SK-N-SH (cell line): Measurements from ENCODE around the gene FLACC1. TPM values are rescaled to one million over a fixed set of nuclear protein-coding genes. Genes with fewer than 3 reads are reported as not detected.

ENCODE experiments used
- CTCF ChIA-PET: fragments of 300-600, 350-600 bp; formaldehyde crosslinking; extraction: SDS; loops from one replicate; lab custom pipeline; 2021; lab: Yijun Ruan, JAX
- POLR2A ChIA-PET: fragments of 350-600 bp; sonication (Branson Sonifier 250); formaldehyde crosslinking; extraction: SDS; loops from one replicate; lab custom pipeline; 2020; ENCODE audit warnings: antibody characterized with exemption, inconsistent platforms; lab: Yijun Ruan, JAX
- DNase-seq: peaks from one replicate; pipeline ENCODE4 v3.0.0; 2012
- H2AFZ ChIP-seq: fragments of 200-600 bp; sonication (generic); 2 replicates; pipeline ENCODE4 v1.8.1; 2016; ENCODE audit warnings: antibody characterized with exemption, mild to moderate bottlenecking, low read depth
- H3F3A ChIP-seq: fragments of 200-600 bp; sonication (generic); replicated peaks from 2 replicates; pipeline ENCODE3; 2016; ENCODE audit warnings: antibody characterized with exemption, mild to moderate bottlenecking; ENCODE audit not compliant: insufficient read depth
- H3K27ac ChIP-seq, 2 experiments: fragments of 200-500 bp in 1 of 2; fragments of 200-600 bp in 1 of 2; sonication (Bioruptor generic) in 1 of 2; sonication (generic), shearing (Covaris generic) in 1 of 2; 2 replicates each; pipeline versions ENCODE4 v1.5.1 to v1.6.1; 2014 to 2016; ENCODE audit warnings: low read depth in 2 of 2, inconsistent platforms in 1 of 2, low read length in 1 of 2, mild to moderate bottlenecking in 1 of 2, mixed read lengths in 1 of 2
- H3K27me3 ChIP-seq: fragments of 200-600 bp; sonication (generic), shearing (Covaris generic); 2 replicates; pipeline ENCODE4 v1.6.1; 2016; ENCODE audit warnings: mixed run types; ENCODE audit not compliant: insufficient read depth
- H3K36me3 ChIP-seq, 2 experiments: fragments of 200-500 bp in 1 of 2; fragments of 200-600 bp in 1 of 2; sonication (Bioruptor generic) in 1 of 2; sonication (generic) in 1 of 2; replicated peaks in 1 of 2; 2 replicates each; pipeline versions ENCODE3 to v1.5.1; 2014 to 2016; ENCODE audit warnings: low read length in 1 of 2, mild to moderate bottlenecking in 1 of 2; ENCODE audit not compliant: insufficient read depth in 2 of 2, control insufficient read depth in 1 of 2
- H3K4me1 ChIP-seq, 2 experiments: fragments of 200-500 bp in 1 of 2; fragments of 200-600 bp in 1 of 2; sonication (Bioruptor generic) in 1 of 2; sonication (generic), shearing (Covaris generic) in 1 of 2; 2 replicates each; pipeline versions ENCODE4 v1.5.1 to v1.6.1; 2014 to 2016; ENCODE audit warnings: low read depth in 1 of 2, low read length in 1 of 2, mixed run types in 1 of 2; ENCODE audit not compliant: insufficient read depth in 2 of 2, control insufficient read depth in 1 of 2
- H3K4me2 ChIP-seq: fragments of 200-600 bp; sonication (generic), shearing (Covaris generic); 2 replicates; pipeline ENCODE4 v1.6.1; 2017; ENCODE audit warnings: mixed run types
- H3K4me3 ChIP-seq, 2 experiments: fragments of 200-500 bp in 1 of 2; fragments of 200-600 bp in 1 of 2; sonication (Bioruptor generic) in 1 of 2; sonication (generic), shearing (Covaris generic) in 1 of 2; 2 replicates each; pipeline versions ENCODE4 v1.5.1 to v1.8.1; 2014 to 2016; ENCODE audit warnings: low read depth in 2 of 2, inconsistent platforms in 1 of 2, low read length in 1 of 2, mild to moderate bottlenecking in 1 of 2, mixed read lengths in 1 of 2, moderate library complexity in 1 of 2
- H3K79me2 ChIP-seq: fragments of 200-600 bp; sonication (generic); 2 replicates; pipeline ENCODE4 v1.8.1; 2017; ENCODE audit warnings: mild to moderate bottlenecking; ENCODE audit not compliant: insufficient read depth
- H3K9ac ChIP-seq: fragments of 200-600 bp; sonication (generic); 2 replicates; pipeline ENCODE4 v1.6.1; 2017; ENCODE audit warnings: mixed run types
- H3K9me2 ChIP-seq: fragments of 200-600 bp; sonication (generic); 2 replicates; pipeline ENCODE4 v1.6.1; 2017; ENCODE audit warnings: mixed run types
- H3K9me3 ChIP-seq: fragments of 200-600 bp; sonication (generic); 2 replicates; pipeline ENCODE4 v1.6.1; 2017; ENCODE audit warnings: mixed run types, mild to moderate bottlenecking, moderate library complexity
- H4K20me1 ChIP-seq: fragments of 200-600 bp; sonication (generic); 2 replicates; pipeline ENCODE4 v1.6.1; 2017; ENCODE audit warnings: mild to moderate bottlenecking, mixed run types; ENCODE audit not compliant: insufficient read depth
- EP300 ChIP-seq, 2 experiments: IDR thresholded peaks; 2 replicates each; pipeline versions ENCODE4 v1.4.0 to v1.6.1; 2012; ENCODE audit warnings: borderline replicate concordance in 1 of 2, low read depth in 1 of 2, low read length in 1 of 2
- FOSL2 ChIP-seq: IDR thresholded peaks from 2 replicates; pipeline ENCODE4 v1.4.0; 2012; ENCODE audit warnings: low read depth, mild to moderate bottlenecking, moderate library complexity, borderline replicate concordance
- FOXJ3 ChIP-seq: sonication (generic); formaldehyde crosslinking; IDR thresholded peaks from 2 replicates; pipeline ENCODE4 v1.5.1; 2020; ENCODE audit warnings: mild to moderate bottlenecking, missing genetic modification reagents
- GABPA ChIP-seq: IDR thresholded peaks from 2 replicates; pipeline ENCODE4 v1.4.0; 2012; ENCODE audit warnings: low read depth, mild to moderate bottlenecking
- GATA2 ChIP-seq: sonication (generic); formaldehyde crosslinking; IDR thresholded peaks from 2 replicates; pipeline ENCODE4 v1.5.0; 2020; ENCODE audit warnings: mild to moderate bottlenecking, missing genetic modification reagents
- RCOR1 ChIP-seq: fragments of 150-350 bp; IDR thresholded peaks from 2 replicates; pipeline ENCODE4 v1.6.1; 2017; ENCODE audit warnings: antibody characterized with exemption, low read length
- SIN3A ChIP-seq: IDR thresholded peaks from 2 replicates; pipeline ENCODE4 v1.6.1; 2012; ENCODE audit warnings: low read depth, mild to moderate bottlenecking, low read length, moderate library complexity, borderline replicate concordance
- SMC3 ChIP-seq: IDR thresholded peaks from 2 replicates; pipeline ENCODE4 v1.6.1; 2012; ENCODE audit warnings: low read depth, low read length, improper control_type of control experiment
- TEAD4 ChIP-seq: IDR thresholded peaks from 2 replicates; pipeline ENCODE4 v1.4.0; 2012; ENCODE audit warnings: mild to moderate bottlenecking, borderline replicate concordance; ENCODE audit not compliant: insufficient read depth
- WGBS: methylation state at CpG from one replicate; pipeline ENCODE4 v1.1.6; 2017; ENCODE audit warnings: low lambda C conversion rate; 5-methylcytosine and 5-hydroxymethylcytosine counted together
- polyA plus RNA-seq, 3 experiments: library from polyadenylated mRNA; depleted of rRNA; stranded (reverse); fragments of >200 nt; gene quantifications; 2 replicates each; pipeline ENCODE4 v1.2.3, GENCODE V29; 2012
- TF ChIP-seq, protein P1 (sequence below): IDR thresholded peaks from 2 replicates; pipeline ENCODE4 v1.4.0; 2012; ENCODE audit warnings: low read depth, borderline replicate concordance
- TF ChIP-seq, protein P2 (sequence below): IDR thresholded peaks from 2 replicates; pipeline ENCODE4 v1.6.1; 2012; ENCODE audit warnings: mild to moderate bottlenecking, low read depth, low read length, moderate library complexity
- TF ChIP-seq, protein P3 (sequence below): IDR thresholded peaks from 2 replicates; pipeline ENCODE4 v1.4.0; 2012; ENCODE audit warnings: low read depth
- TF ChIP-seq, protein P4 (sequence below): IDR thresholded peaks from 2 replicates; pipeline ENCODE4; 2012
- TF ChIP-seq, protein P5 (sequence below): fragments of 150-350 bp; IDR thresholded peaks from 2 replicates; pipeline ENCODE4 v1.6.1; 2017; ENCODE audit warnings: antibody characterized with exemption, low read length, low read depth, borderline replicate concordance
- TF ChIP-seq, protein P6 (sequence below): IDR thresholded peaks from 2 replicates; pipeline ENCODE4 v1.4.0; 2012; ENCODE audit warnings: low read depth, borderline replicate concordance

FLACC1 gene
- polyA plus RNA-seq, 1 of the 3 experiments (the other 2 are of a cell fraction) = 0.35 TPM

DNA sequence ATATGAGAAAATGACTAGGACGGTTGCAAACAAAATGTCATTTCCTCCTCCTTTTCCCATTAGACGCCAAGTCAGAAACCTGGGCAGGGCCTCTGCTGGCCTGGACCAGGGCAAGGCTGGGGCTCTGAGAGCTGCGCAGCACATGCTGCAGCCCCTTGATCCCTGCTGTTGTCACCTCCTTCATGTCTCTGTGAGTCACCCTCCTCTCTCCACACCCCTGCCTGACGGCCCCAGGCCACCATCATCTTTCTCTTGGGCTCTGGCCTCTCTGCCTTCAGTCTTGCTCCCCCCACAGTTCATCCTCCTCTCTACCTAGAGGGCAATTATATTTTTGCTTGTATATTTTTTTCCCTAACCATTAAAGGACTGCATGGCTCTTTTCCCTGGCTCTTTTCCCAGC is 10.0 kb downstream of the FLACC1 start:
- no peaks in the 10 kb centered on the region for H3F3A ChIP-seq
- WGBS = 86% methylated on average over 4 of the region's 4 CpGs
- H3K4me2 ChIP-seq = no peak overlapping the region
- no peak overlapping the region for H3K4me3 ChIP-seq
- H3K9me3 ChIP-seq = no peaks in the 10 kb centered on the region
- no peak for DNase-seq
- H2AFZ ChIP-seq = no peak overlapping the region
- no peaks in the 10 kb centered on the region for H3K27me3 ChIP-seq
- TF ChIP-seq GATA2 (CRISPR knock-in tag) (no peak), SMC3 (no peak), FOXJ3 (CRISPR knock-in tag) (no peak)
- TF ChIP-seq, protein P1, sequence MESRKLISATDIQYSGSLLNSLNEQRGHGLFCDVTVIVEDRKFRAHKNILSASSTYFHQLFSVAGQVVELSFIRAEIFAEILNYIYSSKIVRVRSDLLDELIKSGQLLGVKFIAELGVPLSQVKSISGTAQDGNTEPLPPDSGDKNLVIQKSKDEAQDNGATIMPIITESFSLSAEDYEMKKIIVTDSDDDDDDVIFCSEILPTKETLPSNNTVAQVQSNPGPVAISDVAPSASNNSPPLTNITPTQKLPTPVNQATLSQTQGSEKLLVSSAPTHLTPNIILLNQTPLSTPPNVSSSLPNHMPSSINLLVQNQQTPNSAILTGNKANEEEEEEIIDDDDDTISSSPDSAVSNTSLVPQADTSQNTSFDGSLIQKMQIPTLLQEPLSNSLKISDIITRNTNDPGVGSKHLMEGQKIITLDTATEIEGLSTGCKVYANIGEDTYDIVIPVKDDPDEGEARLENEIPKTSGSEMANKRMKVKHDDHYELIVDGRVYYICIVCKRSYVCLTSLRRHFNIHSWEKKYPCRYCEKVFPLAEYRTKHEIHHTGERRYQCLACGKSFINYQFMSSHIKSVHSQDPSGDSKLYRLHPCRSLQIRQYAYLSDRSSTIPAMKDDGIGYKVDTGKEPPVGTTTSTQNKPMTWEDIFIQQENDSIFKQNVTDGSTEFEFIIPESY = no peak
- H3K79me2 ChIP-seq = no peaks in the 10 kb centered on the region
- no peaks in the 10 kb centered on the region for H4K20me1 ChIP-seq
- no peaks in the 10 kb centered on the region for H3K4me1 ChIP-seq
- no peaks in the 10 kb centered on the region for H3K9me2 ChIP-seq
- POLR2A ChIA-PET = no interaction called here
- CTCF ChIA-PET = no interaction called here
- no peak overlapping the region for H3K27ac ChIP-seq
- no peak overlapping the region for H3K9ac ChIP-seq
- H3K36me3 ChIP-seq = peaks cover 0 to 8% of the 10 kb centered on the region in 2 experiments

DNA sequence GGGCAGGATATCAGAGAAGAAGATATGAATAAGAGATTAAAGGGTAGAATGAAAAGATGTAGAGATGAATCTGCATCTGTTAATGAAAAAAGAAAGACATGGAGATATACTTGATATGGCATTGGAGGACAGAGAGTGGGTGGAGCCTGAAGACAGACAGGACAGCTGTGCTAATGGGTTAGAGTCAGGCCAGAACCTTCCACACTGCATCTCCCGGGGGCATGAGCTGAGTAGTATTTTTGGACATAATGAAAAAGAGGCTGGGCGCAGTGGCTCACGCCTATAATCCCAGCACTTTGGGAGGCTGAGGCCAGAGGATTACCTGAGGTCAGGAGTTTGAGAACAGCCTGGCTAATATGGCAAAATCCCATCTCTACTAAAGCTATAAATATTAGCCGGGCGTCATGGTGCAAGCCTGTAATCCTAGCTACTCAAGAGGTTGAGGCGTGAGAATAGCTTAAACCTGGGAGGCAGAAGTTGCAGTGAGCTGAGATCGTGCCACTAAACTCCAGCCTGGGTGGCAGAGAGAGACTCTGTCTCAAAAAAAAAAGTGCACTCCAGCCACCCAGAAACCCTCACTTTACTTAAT is 11.4 kb downstream of the FLACC1 start:
- Histone ChIP-seq H2AFZ (no peak overlapping the region), H3K4me1 (no peaks in the 10 kb centered on the region), H3K9me2 (no peaks in the 10 kb centered on the region), H3K79me2 (no peaks in the 10 kb centered on the region), H3F3A (no peaks in the 10 kb centered on the region), H3K9ac (no peak overlapping the region), H4K20me1 (no peaks in the 10 kb centered on the region), H3K27me3 (no peaks in the 10 kb centered on the region), H3K4me3 (no peak overlapping the region), H3K27ac (no peak overlapping the region), H3K9me3 (no peaks in the 10 kb centered on the region), H3K4me2 (no peak overlapping the region), H3K36me3 (peaks cover 3 to 8% of the 10 kb centered on the region in 2 experiments)
- ChIA-PET POLR2A (interaction anchor here (1.2 kb wide), 1 partner anchor 9 kb away, joined by 3 read pairs; no protein-coding TSS in a partner anchor), CTCF (interaction anchor here (1.1 kb wide), 1 partner anchor 126 kb away, joined by 3 read pairs; no protein-coding TSS in a partner anchor)
- TF ChIP-seq RCOR1 = no peak
- TF ChIP-seq, protein P2, sequence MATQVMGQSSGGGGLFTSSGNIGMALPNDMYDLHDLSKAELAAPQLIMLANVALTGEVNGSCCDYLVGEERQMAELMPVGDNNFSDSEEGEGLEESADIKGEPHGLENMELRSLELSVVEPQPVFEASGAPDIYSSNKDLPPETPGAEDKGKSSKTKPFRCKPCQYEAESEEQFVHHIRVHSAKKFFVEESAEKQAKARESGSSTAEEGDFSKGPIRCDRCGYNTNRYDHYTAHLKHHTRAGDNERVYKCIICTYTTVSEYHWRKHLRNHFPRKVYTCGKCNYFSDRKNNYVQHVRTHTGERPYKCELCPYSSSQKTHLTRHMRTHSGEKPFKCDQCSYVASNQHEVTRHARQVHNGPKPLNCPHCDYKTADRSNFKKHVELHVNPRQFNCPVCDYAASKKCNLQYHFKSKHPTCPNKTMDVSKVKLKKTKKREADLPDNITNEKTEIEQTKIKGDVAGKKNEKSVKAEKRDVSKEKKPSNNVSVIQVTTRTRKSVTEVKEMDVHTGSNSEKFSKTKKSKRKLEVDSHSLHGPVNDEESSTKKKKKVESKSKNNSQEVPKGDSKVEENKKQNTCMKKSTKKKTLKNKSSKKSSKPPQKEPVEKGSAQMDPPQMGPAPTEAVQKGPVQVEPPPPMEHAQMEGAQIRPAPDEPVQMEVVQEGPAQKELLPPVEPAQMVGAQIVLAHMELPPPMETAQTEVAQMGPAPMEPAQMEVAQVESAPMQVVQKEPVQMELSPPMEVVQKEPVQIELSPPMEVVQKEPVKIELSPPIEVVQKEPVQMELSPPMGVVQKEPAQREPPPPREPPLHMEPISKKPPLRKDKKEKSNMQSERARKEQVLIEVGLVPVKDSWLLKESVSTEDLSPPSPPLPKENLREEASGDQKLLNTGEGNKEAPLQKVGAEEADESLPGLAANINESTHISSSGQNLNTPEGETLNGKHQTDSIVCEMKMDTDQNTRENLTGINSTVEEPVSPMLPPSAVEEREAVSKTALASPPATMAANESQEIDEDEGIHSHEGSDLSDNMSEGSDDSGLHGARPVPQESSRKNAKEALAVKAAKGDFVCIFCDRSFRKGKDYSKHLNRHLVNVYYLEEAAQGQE = no peak
- TF ChIP-seq, protein P3, sequence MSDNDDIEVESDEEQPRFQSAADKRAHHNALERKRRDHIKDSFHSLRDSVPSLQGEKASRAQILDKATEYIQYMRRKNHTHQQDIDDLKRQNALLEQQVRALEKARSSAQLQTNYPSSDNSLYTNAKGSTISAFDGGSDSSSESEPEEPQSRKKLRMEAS = no peak
- no peak for TF ChIP-seq GABPA
- TF ChIP-seq, protein P4, sequence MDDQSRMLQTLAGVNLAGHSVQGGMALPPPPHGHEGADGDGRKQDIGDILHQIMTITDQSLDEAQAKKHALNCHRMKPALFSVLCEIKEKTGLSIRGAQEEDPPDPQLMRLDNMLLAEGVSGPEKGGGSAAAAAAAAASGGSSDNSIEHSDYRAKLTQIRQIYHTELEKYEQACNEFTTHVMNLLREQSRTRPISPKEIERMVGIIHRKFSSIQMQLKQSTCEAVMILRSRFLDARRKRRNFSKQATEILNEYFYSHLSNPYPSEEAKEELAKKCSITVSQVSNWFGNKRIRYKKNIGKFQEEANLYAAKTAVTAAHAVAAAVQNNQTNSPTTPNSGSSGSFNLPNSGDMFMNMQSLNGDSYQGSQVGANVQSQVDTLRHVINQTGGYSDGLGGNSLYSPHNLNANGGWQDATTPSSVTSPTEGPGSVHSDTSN = no peak
- TF ChIP-seq GATA2 (CRISPR knock-in tag) = no peak
- no peak for TF ChIP-seq SIN3A
- no peak for TF ChIP-seq FOXJ3 (CRISPR knock-in tag)
- TF ChIP-seq FOSL2 = no peak
- TF ChIP-seq, protein P5, sequence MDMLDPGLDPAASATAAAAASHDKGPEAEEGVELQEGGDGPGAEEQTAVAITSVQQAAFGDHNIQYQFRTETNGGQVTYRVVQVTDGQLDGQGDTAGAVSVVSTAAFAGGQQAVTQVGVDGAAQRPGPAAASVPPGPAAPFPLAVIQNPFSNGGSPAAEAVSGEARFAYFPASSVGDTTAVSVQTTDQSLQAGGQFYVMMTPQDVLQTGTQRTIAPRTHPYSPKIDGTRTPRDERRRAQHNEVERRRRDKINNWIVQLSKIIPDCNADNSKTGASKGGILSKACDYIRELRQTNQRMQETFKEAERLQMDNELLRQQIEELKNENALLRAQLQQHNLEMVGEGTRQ = no peak
- no peak for TF ChIP-seq EP300 (IDR thresholded peaks at IDR 0.05; ENCODE audit: borderline replicate concordance in 1 of 2, low read depth in 1 of 2, low read length in 1 of 2)
- TF ChIP-seq, protein P6, sequence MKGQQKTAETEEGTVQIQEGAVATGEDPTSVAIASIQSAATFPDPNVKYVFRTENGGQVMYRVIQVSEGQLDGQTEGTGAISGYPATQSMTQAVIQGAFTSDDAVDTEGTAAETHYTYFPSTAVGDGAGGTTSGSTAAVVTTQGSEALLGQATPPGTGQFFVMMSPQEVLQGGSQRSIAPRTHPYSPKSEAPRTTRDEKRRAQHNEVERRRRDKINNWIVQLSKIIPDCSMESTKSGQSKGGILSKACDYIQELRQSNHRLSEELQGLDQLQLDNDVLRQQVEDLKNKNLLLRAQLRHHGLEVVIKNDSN = no peak
- TF ChIP-seq TEAD4 = no peak
- no peak for TF ChIP-seq SMC3
- no peak for DNase-seq
- WGBS = 89% methylated on average over 7 of the region's 7 CpGs
